Mononuclear cell (primary cell): ENCODE measurements around the gene TMEM271. TPM values are rescaled to one million over a fixed set of nuclear protein-coding genes. Genes with fewer than 3 reads are reported as not detected.

Source experiments
- H3K27me3 ChIP-seq: 2 replicates; pipeline ENCODE4 v1.6.0; 2011; ENCODE audit warnings: low read length, control low read depth; ENCODE audit not compliant: insufficient read depth
- H3K4me1 ChIP-seq: 2 replicates; pipeline ENCODE4 v1.5.1; 2011; ENCODE audit warnings: mild to moderate bottlenecking, low read length, control low read depth; ENCODE audit not compliant: insufficient read depth
- H3K4me3 ChIP-seq: 2 replicates; pipeline ENCODE4 v1.5.1; 2011; ENCODE audit warnings: mild to moderate bottlenecking, low read length, moderate library complexity
- H3K9me3 ChIP-seq: 2 replicates; pipeline ENCODE4 v1.5.1; 2011; ENCODE audit warnings: low read depth, mild to moderate bottlenecking, control low read depth, low read length
- total RNA-seq: library from RNA; depleted of rRNA; stranded (reverse); fragments of >200 nt; gene quantifications from one replicate; pipeline ENCODE4 v1.2.3, GENCODE V29; 2012

Gene TMEM271
- total RNA-seq, 1 donor: not detected

DNA sequence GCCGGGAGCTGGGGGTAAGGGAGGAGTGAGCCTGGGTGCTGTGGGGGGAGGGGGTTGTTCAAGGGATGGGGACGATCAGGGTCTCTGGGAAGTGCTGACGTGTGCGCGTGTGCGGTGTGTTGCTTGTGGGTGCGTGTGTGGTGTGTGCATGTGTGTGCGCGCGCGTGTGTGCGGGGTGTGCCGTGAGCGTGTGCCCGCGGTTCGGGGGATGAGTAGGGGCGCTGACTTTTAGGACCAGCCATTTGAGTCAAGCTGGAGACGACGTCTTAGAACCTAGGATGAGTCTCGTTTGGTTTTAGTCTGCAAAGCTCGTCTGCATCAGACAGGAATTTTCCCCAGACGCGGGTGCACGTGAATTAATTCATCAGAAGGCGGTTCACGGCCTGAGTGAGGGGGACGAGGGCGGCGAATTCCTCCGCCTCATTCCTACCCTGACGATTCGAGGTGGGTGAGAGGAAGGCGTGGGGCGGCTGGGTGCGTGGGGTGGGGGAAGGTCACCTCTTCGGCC, 950 bp upstream of the TMEM271 start:
- H3K27me3 ChIP-seq: peaks cover 54% of the 10 kb centered on the region
- H3K4me1 ChIP-seq: no peaks in the 10 kb centered on the region
- H3K9me3 ChIP-seq: no peaks in the 10 kb centered on the region
- no peak overlapping the region for H3K4me3 ChIP-seq

- H3K4me3 ChIP-seq: no peak overlapping the region
- no peaks in the 10 kb centered on the region for H3K4me1 ChIP-seq
- peaks cover 50% of the 10 kb centered on the region for H3K27me3 ChIP-seq
- H3K9me3 ChIP-seq: no peaks in the 10 kb centered on the region
Measured at GRCh38 chr4:575281-576141, 584 bp downstream of the TMEM271 start.

- Histone ChIP-seq H3K27me3 (peaks cover 44% of the 10 kb centered on the region), H3K4me1 (no peaks in the 10 kb centered on the region), H3K4me3 (no peak overlapping the region), H3K9me3 (no peaks in the 10 kb centered on the region)
Measured at GRCh38 chr4:574346-575161, 1.5 kb downstream of the TMEM271 start.

DNA sequence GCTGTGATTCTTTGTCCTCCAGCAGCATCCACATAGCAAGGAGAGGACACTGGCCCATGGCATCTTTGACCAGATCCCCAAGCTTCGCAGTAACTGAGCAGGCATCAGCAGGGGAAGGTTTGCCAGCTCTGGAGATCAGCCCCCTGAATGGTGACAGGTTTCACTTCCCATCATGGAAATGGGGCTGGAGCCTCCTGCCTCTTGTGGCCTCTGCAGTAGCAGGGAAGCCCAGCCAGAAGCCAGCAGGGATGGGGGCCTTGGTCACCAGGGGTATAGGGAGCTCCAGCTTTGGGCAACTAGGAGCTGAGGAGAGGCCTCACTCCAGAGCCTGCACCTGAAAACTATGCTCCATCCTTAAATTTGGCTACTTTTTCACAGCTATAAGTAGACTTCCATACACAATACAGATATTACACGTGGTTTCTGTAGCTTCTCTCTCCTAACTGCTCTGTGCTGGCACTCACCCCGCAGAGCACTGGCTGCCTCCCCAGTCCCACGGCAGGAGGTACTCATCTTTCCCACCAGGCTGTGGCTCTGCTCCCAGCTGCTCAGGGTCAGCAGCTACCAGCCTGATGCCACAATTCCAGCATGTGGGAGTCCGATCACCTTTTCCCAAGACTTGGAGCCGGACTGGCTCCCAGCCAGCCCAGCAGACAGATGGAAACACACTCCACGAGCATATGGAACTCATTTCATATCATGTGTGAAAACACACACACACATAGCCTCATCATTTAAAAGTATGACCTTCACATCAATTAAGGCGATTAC, 2.8 kb downstream of the TMEM271 start:
- Histone ChIP-seq H3K27me3 (peaks cover 31% of the 10 kb centered on the region), H3K4me3 (no peak overlapping the region), H3K9me3 (no peaks in the 10 kb centered on the region), H3K4me1 (no peaks in the 10 kb centered on the region)

GRCh38 chr4:572594-572993, 3.5 kb downstream of the TMEM271 start:
- Histone ChIP-seq H3K4me3 (no peak overlapping the region), H3K27me3 (peaks cover 24% of the 10 kb centered on the region), H3K4me1 (no peaks in the 10 kb centered on the region), H3K9me3 (no peaks in the 10 kb centered on the region)

- Histone ChIP-seq H3K4me3 (no peak overlapping the region), H3K4me1 (no peaks in the 10 kb centered on the region), H3K9me3 (no peaks in the 10 kb centered on the region), H3K27me3 (peaks cover 18% of the 10 kb centered on the region)
Measured at GRCh38 chr4:571838-572572, 4.1 kb downstream of the TMEM271 start.

GRCh38 chr4:570754-571153, 5.3 kb downstream of the TMEM271 start:
- Histone ChIP-seq H3K9me3 (no peaks in the 10 kb centered on the region), H3K4me1 (no peaks in the 10 kb centered on the region), H3K27me3 (peaks cover 17% of the 10 kb centered on the region), H3K4me3 (no peak overlapping the region)

- H3K27me3 ChIP-seq: peaks cover 17% of the 10 kb centered on the region
- H3K9me3 ChIP-seq: no peaks in the 10 kb centered on the region
- H3K4me3 ChIP-seq: no peak overlapping the region
- H3K4me1 ChIP-seq: no peaks in the 10 kb centered on the region
Measured at GRCh38 chr4:569958-570667, 6.0 kb downstream of the TMEM271 start.

DNA sequence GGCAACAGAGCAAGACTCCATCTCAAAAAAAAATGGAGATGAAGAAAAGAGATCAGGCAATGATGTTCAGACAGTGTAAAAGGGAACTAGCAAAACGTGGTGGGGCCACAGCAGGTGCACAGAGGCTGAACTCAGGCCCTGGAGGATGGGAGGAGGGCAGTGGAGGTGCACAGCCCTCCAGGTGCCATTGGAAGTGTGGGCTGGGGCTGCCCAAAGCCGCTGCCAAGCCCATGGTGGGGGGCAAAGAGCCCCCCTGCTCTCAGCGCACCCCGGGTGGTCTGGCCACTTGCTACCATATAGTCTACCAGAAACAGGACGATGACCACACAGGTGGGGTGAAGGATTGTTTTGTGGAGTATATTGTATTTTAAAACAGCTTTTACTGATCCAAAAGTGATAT, 7.1 kb downstream of the TMEM271 start:
- no peak overlapping the region for H3K4me3 ChIP-seq
- no peaks in the 10 kb centered on the region for H3K4me1 ChIP-seq
- peaks cover 11% of the 10 kb centered on the region for H3K27me3 ChIP-seq
- H3K9me3 ChIP-seq: no peaks in the 10 kb centered on the region

GRCh38 chr4:568351-568652, 7.8 kb downstream of the TMEM271 start:
- Histone ChIP-seq H3K27me3 (peaks cover 5% of the 10 kb centered on the region), H3K4me1 (no peaks in the 10 kb centered on the region), H3K9me3 (no peaks in the 10 kb centered on the region), H3K4me3 (no peak overlapping the region)

DNA sequence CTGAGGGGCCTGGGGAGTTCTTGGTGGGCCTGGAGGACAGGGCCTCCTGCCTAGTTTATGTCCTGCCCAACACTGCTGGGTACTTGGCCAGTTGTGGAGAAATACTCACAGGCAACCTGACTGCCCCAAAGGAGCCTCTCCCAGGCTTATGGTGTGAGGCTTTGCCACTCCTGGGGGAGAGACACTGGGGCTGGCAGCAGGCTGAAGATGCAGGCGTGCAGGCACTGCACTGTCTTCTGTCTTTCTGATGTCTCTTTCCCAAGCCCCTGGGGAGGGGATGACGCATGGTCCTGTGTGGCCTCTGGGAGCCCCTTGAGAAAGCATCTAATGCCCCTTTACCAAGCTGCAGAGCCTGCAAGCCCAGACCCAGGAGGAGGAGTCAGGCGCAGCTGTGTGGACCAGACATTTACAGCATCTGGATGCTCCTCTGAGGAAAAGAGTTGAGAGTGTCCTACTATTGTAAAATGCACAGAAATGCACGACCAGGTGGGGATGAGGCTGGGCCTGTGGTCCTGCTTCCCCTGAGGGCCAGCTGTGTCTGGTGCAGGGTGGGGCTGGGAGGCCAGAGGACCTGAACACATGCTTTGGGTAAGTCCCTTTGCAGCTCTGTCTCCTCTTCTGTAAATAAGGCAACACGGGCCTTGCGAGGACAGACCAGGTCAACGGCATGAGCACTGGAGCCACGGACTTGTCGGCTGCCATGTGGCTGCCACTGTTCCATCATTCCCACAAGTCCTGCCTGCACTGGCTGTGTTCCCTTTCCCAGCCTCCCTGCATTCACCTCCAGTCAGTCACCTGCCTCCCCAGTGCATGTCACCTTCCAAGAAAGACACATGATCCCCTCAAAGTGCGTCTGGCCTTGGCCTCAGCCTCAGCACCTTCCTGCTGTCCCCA, 8.4 kb downstream of the TMEM271 start:
- Histone ChIP-seq H3K4me3 (no peak overlapping the region), H3K9me3 (no peaks in the 10 kb centered on the region), H3K4me1 (no peaks in the 10 kb centered on the region), H3K27me3 (no peaks in the 10 kb centered on the region)

DNA sequence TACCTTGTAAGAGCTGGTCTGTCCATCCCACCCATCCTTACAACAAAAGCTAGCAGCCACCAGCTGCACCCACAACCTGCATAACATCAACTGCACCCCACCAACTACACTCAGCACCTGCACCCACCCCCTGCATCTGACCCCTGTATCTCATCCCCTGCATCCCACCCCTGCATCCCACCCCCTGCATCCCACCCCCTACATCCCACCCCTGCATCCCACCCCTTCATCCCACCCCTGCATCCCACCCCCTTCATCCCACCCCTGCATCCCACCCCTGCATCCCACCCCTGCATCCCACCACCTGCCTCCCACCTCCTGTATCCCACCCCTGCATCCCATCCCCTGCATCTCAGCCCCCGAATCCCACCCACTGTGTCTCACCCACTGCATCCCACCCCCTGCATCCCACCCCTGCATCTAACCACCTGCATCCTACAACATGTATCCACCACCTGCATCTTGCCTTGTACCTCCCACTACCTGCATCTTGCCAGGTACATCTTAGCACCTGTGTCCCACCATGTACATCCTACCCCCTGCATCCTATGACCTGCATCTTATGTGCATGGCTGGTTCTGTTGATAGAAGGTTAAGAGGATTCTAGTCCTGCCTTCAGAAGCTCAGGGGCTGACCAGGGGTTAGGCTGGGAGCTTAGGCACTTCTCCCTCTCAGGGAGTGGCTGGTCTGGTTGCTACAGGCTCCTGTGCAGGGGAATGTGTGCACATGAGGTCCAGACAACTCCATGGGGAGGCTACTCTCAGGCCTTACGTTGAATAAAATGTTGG, 9.4 kb downstream of the TMEM271 start:
- Histone ChIP-seq H3K27me3 (no peaks in the 10 kb centered on the region), H3K4me1 (no peaks in the 10 kb centered on the region), H3K4me3 (no peak overlapping the region), H3K9me3 (no peaks in the 10 kb centered on the region)

DNA sequence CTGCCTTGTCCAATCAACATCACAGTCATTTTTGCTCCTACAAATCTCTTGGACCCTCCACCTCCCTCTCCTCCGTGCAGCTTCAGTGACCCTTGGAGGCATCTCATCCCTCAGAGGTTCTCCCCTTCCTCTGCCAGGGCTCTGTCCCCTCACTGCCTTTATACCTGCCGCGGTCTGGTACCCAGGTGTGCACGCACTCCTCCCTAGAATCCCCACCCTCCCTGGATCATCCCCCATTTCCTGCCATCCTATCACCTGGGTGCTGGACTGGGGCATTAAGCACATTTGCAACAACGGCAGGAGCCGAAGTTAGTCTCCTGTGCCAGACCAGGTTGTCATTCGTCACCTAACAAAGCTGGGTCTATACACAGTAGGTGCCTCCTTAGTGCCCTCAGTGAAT, 10.1 kb downstream of the TMEM271 start:
- no peaks in the 10 kb centered on the region for H3K9me3 ChIP-seq
- H3K27me3 ChIP-seq: no peaks in the 10 kb centered on the region
- H3K4me3 ChIP-seq: no peak overlapping the region
- no peaks in the 10 kb centered on the region for H3K4me1 ChIP-seq
